Endothelial cell of umbilical vein (primary cell): Measurements from ENCODE around the gene VRK1. TPM values are rescaled to one million over a fixed set of nuclear protein-coding genes. Genes with fewer than 3 reads are reported as not detected.

Source experiments
- BruUV-seq: library from RNA; stranded (reverse); fragments of 400-500 nt; replicated peaks from 2 replicates; lab custom pipeline; 2021; lab: Mats Ljungman, UMichigan
- CTCF ChIA-PET: fragments of 300-600, 350-600 bp; sonication (Branson Sonifier 250); formaldehyde crosslinking; loops from one replicate; lab custom pipeline; 2021; ENCODE audit warnings: antibody characterized with exemption, inconsistent platforms; lab: Charles Lee
- POLR2A ChIA-PET: fragments of 300-600, 350-600 bp; sonication (Branson Sonifier 250); formaldehyde crosslinking; loops from one replicate; lab custom pipeline; 2021; ENCODE audit warnings: antibody characterized with exemption, inconsistent platforms; lab: Charles Lee
- DNase-seq: peaks from one replicate; pipeline ENCODE4 v3.0.0-alpha.2; 2011; ENCODE audit warnings: low read depth, low spot score
- FAIRE-seq: peaks from 2 replicates; lab custom pipeline; 2011; peaks lifted over from hg19 to GRCh38; lab: Jason Lieb, UNC
- H2AFZ ChIP-seq: 2 replicates; pipeline ENCODE4 v1.6.0; 2012; ENCODE audit warnings: low read depth, low read length, control low read depth, inconsistent platforms
- H3K27ac ChIP-seq: 2 replicates; pipeline ENCODE4 v1.5.1; 2011; ENCODE audit warnings: low read depth, mild to moderate bottlenecking, control low read depth, low read length, moderate library complexity; ENCODE audit not compliant: insufficient read depth
- H3K27me3 ChIP-seq, 2 experiments: 2 replicates each; pipeline versions ENCODE4 v1.6.0 to v1.6.1; 2011; ENCODE audit warnings: low read length in 2 of 2, mixed read lengths in 1 of 2; ENCODE audit not compliant: control insufficient read depth in 2 of 2, insufficient read depth in 2 of 2
- H3K36me3 ChIP-seq, 2 experiments: 2 replicates in 1 of 2; 3 replicates in 1 of 2; pipeline ENCODE4 v1.5.1; 2011; ENCODE audit warnings: low read length in 2 of 2, mild to moderate bottlenecking in 1 of 2, moderate library complexity in 1 of 2; ENCODE audit not compliant: control insufficient read depth in 2 of 2, insufficient read depth in 2 of 2; ENCODE audit errors: extremely low read depth in 1 of 2
- H3K4me1 ChIP-seq: 3 replicates; pipeline ENCODE4 v1.5.1; 2011; ENCODE audit warnings: mild to moderate bottlenecking, low read length; ENCODE audit not compliant: control insufficient read depth, insufficient read depth; ENCODE audit errors: extremely low read depth
- H3K4me2 ChIP-seq: 2 replicates; pipeline ENCODE4 v1.6.1; 2011; ENCODE audit warnings: low read length, control low read depth, mixed read lengths; ENCODE audit not compliant: insufficient read depth
- H3K4me3 ChIP-seq, 3 experiments: fragments of 200-600 bp in 1 of 3; sonication (generic), shearing (Covaris generic) in 1 of 3; replicated peaks in 1 of 3; 2 replicates each; pipeline ENCODE4 v1.5.1; 2011 to 2016; ENCODE audit warnings: control low read depth in 3 of 3, low read length in 3 of 3, mild to moderate bottlenecking in 2 of 3, inconsistent platforms in 1 of 3, low read depth in 1 of 3, moderate library complexity in 1 of 3; ENCODE audit not compliant: insufficient read depth in 1 of 3
- H3K79me2 ChIP-seq: 2 replicates; pipeline ENCODE4 v1.6.0; 2012; ENCODE audit warnings: low read length, inconsistent platforms; ENCODE audit not compliant: control insufficient read depth, insufficient read depth
- H3K9ac ChIP-seq: replicated peaks from 2 replicates; pipeline ENCODE3; 2011; ENCODE audit warnings: low read length, control low read depth; ENCODE audit not compliant: insufficient read depth; ENCODE audit errors: extremely low read depth
- H3K9me1 ChIP-seq: replicated peaks from 3 replicates; pipeline ENCODE4 v1.6.0; 2011; ENCODE audit warnings: mild to moderate bottlenecking, low read length; ENCODE audit not compliant: control insufficient read depth, insufficient read depth; ENCODE audit errors: extremely low read depth
- H3K9me3 ChIP-seq: replicated peaks from 2 replicates; pipeline ENCODE4 v1.5.1; 2012; ENCODE audit warnings: low read length, inconsistent platforms; ENCODE audit not compliant: control insufficient read depth, insufficient read depth
- H4K20me1 ChIP-seq: replicated peaks from 2 replicates; pipeline ENCODE3; 2011; ENCODE audit warnings: mild to moderate bottlenecking, low read length; ENCODE audit not compliant: control insufficient read depth, insufficient read depth; ENCODE audit errors: extremely low read depth
- CTCF ChIP-seq, 2 donors: IDR thresholded peaks; 1 replicate in 1 of 2; 2 replicates in 1 of 2; pipeline ENCODE4 v1.5.1; 2011; ENCODE audit warnings: low read length in 2 of 2, mild to moderate bottlenecking in 2 of 2, moderate library complexity in 2 of 2, control low read depth in 1 of 2, inconsistent platforms in 1 of 2, low read depth in 1 of 2; ENCODE audit not compliant: insufficient read depth in 1 of 2; ENCODE audit errors: extremely low read depth in 1 of 2
- EZH2 ChIP-seq: IDR thresholded peaks from 2 replicates; pipeline ENCODE4 v1.6.1; 2012; ENCODE audit warnings: borderline replicate concordance, low read depth, mild to moderate bottlenecking, moderate library complexity, low read length, inconsistent platforms; ENCODE audit not compliant: severe bottlenecking
- FOS ChIP-seq: IDR thresholded peaks from 2 replicates; pipeline ENCODE4 v1.6.1; 2011; ENCODE audit warnings: mild to moderate bottlenecking, low read length, moderate library complexity, borderline replicate concordance; ENCODE audit not compliant: insufficient read depth
- GATA2 ChIP-seq: IDR thresholded peaks from 2 replicates; pipeline ENCODE4 v1.7.0; 2011; ENCODE audit warnings: low read depth, mild to moderate bottlenecking, moderate library complexity, mixed read lengths, low read length; ENCODE audit not compliant: insufficient read length, insufficient read depth
- JUN ChIP-seq: IDR thresholded peaks from 2 replicates; pipeline ENCODE4 v1.6.1; 2011; ENCODE audit warnings: borderline replicate concordance, low read depth; ENCODE audit not compliant: insufficient read length, insufficient read depth
- MAX ChIP-seq: IDR thresholded peaks from 2 replicates; pipeline ENCODE4 v1.6.1; 2011; ENCODE audit not compliant: insufficient read depth, insufficient read length
- MYC ChIP-seq: IDR thresholded peaks from one replicate; pipeline ENCODE4 v1.6.1; 2011; ENCODE audit warnings: mild to moderate bottlenecking, low read depth, low read length
- POLR2A ChIP-seq: IDR thresholded peaks from 2 replicates; pipeline ENCODE4 v1.6.1; 2012; ENCODE audit warnings: low read depth, mild to moderate bottlenecking, control low read depth, low read length
- POLR2AphosphoS5 ChIP-seq: IDR thresholded peaks from 2 replicates; pipeline ENCODE4 v1.6.1; 2012; ENCODE audit warnings: low read depth, mild to moderate bottlenecking, control low read depth, low read length, moderate library complexity; ENCODE audit not compliant: insufficient read depth
- dilution Hi-C: fragments of 300-500 bp; cut with MboI; formaldehyde crosslinking; loops from one replicate; pipeline ENCODE4 v1.15.0; 2019; ENCODE audit warnings: low sequenced_read_pairs; ENCODE audit not compliant: extremely low pct_ligation_motif_present
- intact Hi-C: fragments of 100-400 bp; cut with micrococcal nuclease; formaldehyde crosslinking; loops from one replicate; pipeline ENCODE4 v1.10.0; 2022
- polyA plus RNA-seq, 4 experiments: library from polyadenylated mRNA; depleted of rRNA in 3 of 4; stranded (reverse) in 3 of 4; unstranded in 1 of 4; fragments of >200 nt; gene quantifications; 2 replicates each; pipeline versions ENCODE4 v1.2.1 to v1.2.3, GENCODE V29; 2011 to 2012; ENCODE audit warnings: missing spikeins in 1 of 4
- total RNA-seq: library from RNA; stranded (reverse); gene quantifications from 2 replicates; pipeline ENCODE4 v1.2.3, GENCODE V29; 2021

The VRK1 gene
- total and polyA plus RNA-seq, 2 donors (not counting 3 experiments of a cell fraction or from before 2014, with no cell fraction given) = 7.1 to 31.7 TPM

- no peaks in the 10 kb centered on the region for H3K27me3 ChIP-seq
- H3K4me2 ChIP-seq = no peak overlapping the region
- H3K9me3 ChIP-seq = no peaks in the 10 kb centered on the region
- ChIA-PET POLR2A (no interaction called here), CTCF (interaction anchor here (0.7 to 1.6 kb wide), 4 partner anchors 11 to 41 kb away, joined by 3 to 5 read pairs (median 4); no protein-coding TSS in a partner anchor)
- no peaks in the 10 kb centered on the region for H4K20me1 ChIP-seq
- peaks cover 94% of the 10 kb centered on the region for H3K79me2 ChIP-seq
- no peak overlapping the region for H3K4me3 ChIP-seq
- no peak overlapping the region for H3K9ac ChIP-seq
- no peak overlapping the region for H3K27ac ChIP-seq
- intact Hi-C loops (no loop called here), dilution Hi-C loops (no loop called here)
- no peak for DNase-seq
- no TSS peak for BruUV-seq
- H3K36me3 ChIP-seq = no peaks in the 10 kb centered on the region
- no peaks in the 10 kb centered on the region for H3K4me1 ChIP-seq
- FAIRE-seq = no peak
- no peaks in the 10 kb centered on the region for H3K9me1 ChIP-seq
- TF ChIP-seq POLR2AphosphoS5 (no peak), EZH2 (no peak), FOS (no peak), MYC (no peak), CTCF (IDR thresholded peaks at IDR 0.05; ENCODE audit: extremely low read depth in 1 of 2, insufficient read depth in 1 of 2, low read depth in 1 of 2, low read length in 2 of 2) (no peak), MAX (no peak), POLR2A (no peak), GATA2 (no peak), JUN (no peak)
- H2AFZ ChIP-seq = no peak overlapping the region
Measured at GRCh38 chr14:96811265-96811664, 14.1 kb downstream of the VRK1 start.
